MM.1S (cell line): ENCODE data around the gene KCNIP4.

Experiments used
- DNase-seq: peaks from one replicate; pipeline ENCODE4 v3.0.0-alpha.2; 2015
- H2AFZ ChIP-seq: fragments of 300-600 bp; sonication (generic); 2 replicates; pipeline ENCODE4 v1.6.0; 2016; ENCODE audit warnings: antibody characterized with exemption, low read length
- H3F3A ChIP-seq: fragments of 300-600 bp; sonication (generic); 2 replicates; pipeline ENCODE4 v1.6.1; 2016; ENCODE audit warnings: mild to moderate bottlenecking, antibody characterized with exemption, low read length, moderate library complexity, mixed read lengths; ENCODE audit not compliant: insufficient read depth
- H3K27ac ChIP-seq: fragments of 300-600 bp; sonication (generic); 2 replicates; pipeline ENCODE4 v1.5.1; 2016; ENCODE audit warnings: mild to moderate bottlenecking, low read length
- H3K27me3 ChIP-seq: fragments of 300-600 bp; sonication (generic); replicated peaks from 2 replicates; pipeline ENCODE4 v1.6.0; 2016; ENCODE audit warnings: low read length; ENCODE audit not compliant: insufficient read depth
- H3K36me3 ChIP-seq: fragments of 300-600 bp; sonication (generic); replicated peaks from 2 replicates; pipeline ENCODE4 v1.6.1; 2016; ENCODE audit warnings: mild to moderate bottlenecking, low read length, mixed read lengths; ENCODE audit not compliant: insufficient read depth
- H3K4me1 ChIP-seq: fragments of 300-600 bp; sonication (generic); 2 replicates; pipeline ENCODE4 v1.6.1; 2016; ENCODE audit warnings: low read length, mixed read lengths
- H3K4me2 ChIP-seq: fragments of 300-600 bp; sonication (generic); 2 replicates; pipeline ENCODE4 v1.6.0; 2016; ENCODE audit warnings: low read depth, low read length
- H3K4me3 ChIP-seq: fragments of 300-600 bp; sonication (generic); 2 replicates; pipeline ENCODE4 v1.5.1; 2016; ENCODE audit warnings: low read length, mixed read lengths
- H3K79me2 ChIP-seq: fragments of 300-600 bp; sonication (generic); 2 replicates; pipeline ENCODE4 v1.6.1; 2016; ENCODE audit warnings: mixed run types, low read length, mixed read lengths
- H3K9ac ChIP-seq: fragments of 300-600 bp; sonication (generic); 2 replicates; pipeline ENCODE4 v1.6.1; 2016; ENCODE audit warnings: low read length, mixed read lengths
- H3K9me2 ChIP-seq: fragments of 300-600 bp; sonication (generic); replicated peaks from 2 replicates; pipeline ENCODE4 v1.6.1; 2016; ENCODE audit warnings: mild to moderate bottlenecking, low read length, mixed read lengths; ENCODE audit not compliant: insufficient read depth
- H3K9me3 ChIP-seq: fragments of 300-600 bp; sonication (generic); replicated peaks from 2 replicates; pipeline ENCODE4 v1.6.1; 2016; ENCODE audit warnings: mild to moderate bottlenecking, low read length, mixed read lengths; ENCODE audit not compliant: insufficient read depth
- H4K20me1 ChIP-seq: fragments of 300-600 bp; sonication (generic); 2 replicates; pipeline ENCODE4 v1.6.1; 2016; ENCODE audit warnings: mild to moderate bottlenecking, low read length, moderate library complexity, mixed read lengths; ENCODE audit not compliant: insufficient read depth
- EZH2 ChIP-seq: fragments of 300-600 bp; sonication (generic); optimal IDR thresholded peaks from 2 replicates; pipeline ENCODE3; 2017; ENCODE audit warnings: low read depth, mild to moderate bottlenecking, antibody characterized with exemption, low read length, mixed read lengths
- EZH2phosphoT487 ChIP-seq: fragments of 300-600 bp; sonication (generic); IDR thresholded peaks from 2 replicates; pipeline ENCODE4 v1.6.1; 2018; ENCODE audit warnings: antibody characterized with exemption, low read length
- TF ChIP-seq, protein P1 (sequence below): fragments of 300-600 bp; sonication (generic); IDR thresholded peaks from 2 replicates; pipeline ENCODE4 v1.5.1; 2016; ENCODE audit warnings: antibody characterized with exemption, low read length, mixed read lengths

The KCNIP4 gene

DNA sequence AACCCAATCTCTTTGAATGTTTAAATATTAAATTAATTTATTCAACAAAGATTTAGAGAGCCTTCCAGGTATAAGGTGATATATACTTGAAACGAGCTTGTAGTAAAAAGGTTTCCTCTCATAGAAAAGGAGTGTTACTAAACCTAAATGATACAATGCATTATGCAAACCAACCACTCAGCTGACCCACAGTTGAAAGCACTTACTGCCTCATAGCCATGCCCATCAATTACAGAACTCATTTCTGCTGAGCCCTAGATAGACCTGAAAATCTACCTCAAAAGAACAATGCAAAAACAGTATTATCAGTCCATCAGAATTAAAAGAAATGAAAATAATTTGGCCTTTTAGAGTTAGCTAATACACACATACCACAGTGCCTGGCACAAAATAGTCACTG lies 75.4 kb downstream of the KCNIP4 start:
- no peak overlapping the region for H3K4me3 ChIP-seq
- H3K9me3 ChIP-seq, result no peaks in the 10 kb centered on the region
- no peak overlapping the region for H3K4me2 ChIP-seq
- H3K27ac ChIP-seq, result no peak overlapping the region
- H3K79me2 ChIP-seq, result no peaks in the 10 kb centered on the region
- no peak overlapping the region for H2AFZ ChIP-seq
- DNase-seq, result no peak
- H3K9me2 ChIP-seq, result no peaks in the 10 kb centered on the region
- H4K20me1 ChIP-seq, result no peaks in the 10 kb centered on the region
- no peaks in the 10 kb centered on the region for H3K4me1 ChIP-seq
- H3K27me3 ChIP-seq, result no peaks in the 10 kb centered on the region
- H3K36me3 ChIP-seq, result no peaks in the 10 kb centered on the region
- H3K9ac ChIP-seq, result no peak overlapping the region
- TF ChIP-seq, protein P1, sequence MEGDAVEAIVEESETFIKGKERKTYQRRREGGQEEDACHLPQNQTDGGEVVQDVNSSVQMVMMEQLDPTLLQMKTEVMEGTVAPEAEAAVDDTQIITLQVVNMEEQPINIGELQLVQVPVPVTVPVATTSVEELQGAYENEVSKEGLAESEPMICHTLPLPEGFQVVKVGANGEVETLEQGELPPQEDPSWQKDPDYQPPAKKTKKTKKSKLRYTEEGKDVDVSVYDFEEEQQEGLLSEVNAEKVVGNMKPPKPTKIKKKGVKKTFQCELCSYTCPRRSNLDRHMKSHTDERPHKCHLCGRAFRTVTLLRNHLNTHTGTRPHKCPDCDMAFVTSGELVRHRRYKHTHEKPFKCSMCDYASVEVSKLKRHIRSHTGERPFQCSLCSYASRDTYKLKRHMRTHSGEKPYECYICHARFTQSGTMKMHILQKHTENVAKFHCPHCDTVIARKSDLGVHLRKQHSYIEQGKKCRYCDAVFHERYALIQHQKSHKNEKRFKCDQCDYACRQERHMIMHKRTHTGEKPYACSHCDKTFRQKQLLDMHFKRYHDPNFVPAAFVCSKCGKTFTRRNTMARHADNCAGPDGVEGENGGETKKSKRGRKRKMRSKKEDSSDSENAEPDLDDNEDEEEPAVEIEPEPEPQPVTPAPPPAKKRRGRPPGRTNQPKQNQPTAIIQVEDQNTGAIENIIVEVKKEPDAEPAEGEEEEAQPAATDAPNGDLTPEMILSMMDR, result no peak
- no peak for TF ChIP-seq EZH2
- TF ChIP-seq EZH2phosphoT487, result no peak
- H3F3A ChIP-seq, result no peaks in the 10 kb centered on the region

DNA sequence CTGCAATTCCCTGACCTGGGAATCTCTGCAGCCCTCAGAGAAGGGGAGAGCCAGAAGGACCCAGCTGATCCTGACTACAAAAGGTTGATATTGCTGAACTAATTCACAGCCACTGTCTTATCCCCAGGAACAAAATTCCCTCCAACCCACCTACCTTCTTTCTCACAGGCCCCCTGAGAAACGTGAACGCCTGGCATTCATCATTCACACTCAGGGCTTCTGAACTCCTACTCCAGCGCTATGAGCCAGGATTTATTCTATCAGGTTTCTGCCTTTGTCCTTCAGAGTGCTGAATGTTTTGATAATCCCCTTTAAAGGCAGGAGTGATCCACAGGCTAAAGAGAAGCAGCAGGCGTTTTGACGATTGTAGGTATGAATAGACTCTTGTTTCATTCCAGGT lies 76.5 kb downstream of the KCNIP4 start:
- no peaks in the 10 kb centered on the region for H3K27me3 ChIP-seq
- DNase-seq, result no peak
- H3K79me2 ChIP-seq, result no peaks in the 10 kb centered on the region
- H3K4me2 ChIP-seq, result no peak overlapping the region
- H4K20me1 ChIP-seq, result no peaks in the 10 kb centered on the region
- no peaks in the 10 kb centered on the region for H3K9me2 ChIP-seq
- no peaks in the 10 kb centered on the region for H3K9me3 ChIP-seq
- H3K36me3 ChIP-seq, result no peaks in the 10 kb centered on the region
- no peak overlapping the region for H3K27ac ChIP-seq
- no peaks in the 10 kb centered on the region for H3F3A ChIP-seq
- TF ChIP-seq, protein P1, result no peak
- TF ChIP-seq EZH2phosphoT487, result no peak
- H3K9ac ChIP-seq, result no peak overlapping the region
- no peaks in the 10 kb centered on the region for H3K4me1 ChIP-seq
- no peak overlapping the region for H3K4me3 ChIP-seq
- H2AFZ ChIP-seq, result no peak overlapping the region

DNA sequence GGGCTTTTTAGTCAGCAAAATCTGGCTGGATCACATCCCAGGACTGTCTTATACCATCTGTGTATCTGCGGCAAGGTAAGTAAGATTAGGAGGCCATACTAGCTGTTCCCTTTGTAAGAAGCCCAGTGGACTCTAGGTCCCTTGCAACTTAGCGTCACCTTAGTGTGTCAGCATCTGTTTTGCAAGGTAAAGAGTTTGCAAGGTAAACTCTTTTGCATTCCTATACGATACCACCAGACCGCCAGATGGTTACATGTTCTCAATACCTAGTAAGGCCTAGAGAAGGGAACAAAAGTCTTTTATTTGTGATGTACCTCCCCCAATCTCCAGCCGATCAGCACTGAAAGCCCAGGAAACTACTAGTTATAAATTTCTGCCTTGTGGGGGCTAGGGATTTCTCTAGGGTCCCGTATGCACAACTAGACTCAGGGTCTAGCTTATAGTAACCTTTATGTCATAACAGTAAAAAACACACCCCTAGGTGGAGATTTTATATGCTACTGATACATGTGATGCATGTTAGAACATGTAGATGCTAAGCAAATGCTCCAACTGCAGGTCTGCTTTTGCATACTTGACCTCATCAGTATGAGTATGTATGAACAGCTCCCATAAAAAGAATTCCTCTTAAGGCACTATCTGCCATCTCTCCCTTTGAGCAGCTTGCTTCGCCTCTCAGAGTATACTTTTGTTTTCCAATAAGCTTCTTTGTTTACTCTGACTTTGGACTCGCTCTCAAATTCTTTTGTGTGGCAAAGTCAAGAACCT lies 78.4 kb downstream of the KCNIP4 start:
- Histone ChIP-seq H3K79me2 (no peaks in the 10 kb centered on the region), H3K4me1 (no peaks in the 10 kb centered on the region), H3K9me2 (no peaks in the 10 kb centered on the region), H3K27me3 (no peaks in the 10 kb centered on the region), H2AFZ (no peak overlapping the region), H3K36me3 (no peaks in the 10 kb centered on the region), H3K4me3 (no peak overlapping the region), H3F3A (no peaks in the 10 kb centered on the region), H3K4me2 (no peak overlapping the region), H3K27ac (no peak overlapping the region), H3K9me3 (no peaks in the 10 kb centered on the region), H3K9ac (no peak overlapping the region), H4K20me1 (no peaks in the 10 kb centered on the region)
- no peak for DNase-seq
- TF ChIP-seq, protein P1, result no peak
- TF ChIP-seq EZH2phosphoT487 (no peak), EZH2 (no peak)
